MV-4-11 (cell line): ENCODE results near the gene RASGRP2.

Experiments
- DNase-seq: peaks from one replicate; lab custom pipeline; 2025; lab: John Stamatoyannopoulos, UW

Gene RASGRP2

DNA sequence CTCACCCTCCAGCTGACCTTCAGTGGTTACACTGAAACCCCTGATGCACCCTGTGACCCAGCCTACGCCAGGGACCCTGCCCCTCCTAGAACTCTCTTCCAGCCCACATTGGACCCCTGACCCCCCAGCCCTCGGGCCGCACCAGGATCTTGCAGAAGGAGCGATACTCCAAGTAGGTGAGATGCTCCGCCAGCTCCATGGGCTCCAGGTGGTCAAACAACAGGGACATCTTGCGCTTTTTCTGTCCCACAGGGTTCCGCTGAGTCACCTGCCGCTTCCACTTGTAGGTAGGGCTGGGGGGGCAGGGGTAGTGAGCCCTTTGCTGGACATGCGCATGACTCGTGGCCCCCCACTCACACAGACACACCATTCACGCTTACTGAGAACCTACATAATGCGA, 4.1 kb downstream of the RASGRP2 start:
- DNase-seq: no peak

DNA sequence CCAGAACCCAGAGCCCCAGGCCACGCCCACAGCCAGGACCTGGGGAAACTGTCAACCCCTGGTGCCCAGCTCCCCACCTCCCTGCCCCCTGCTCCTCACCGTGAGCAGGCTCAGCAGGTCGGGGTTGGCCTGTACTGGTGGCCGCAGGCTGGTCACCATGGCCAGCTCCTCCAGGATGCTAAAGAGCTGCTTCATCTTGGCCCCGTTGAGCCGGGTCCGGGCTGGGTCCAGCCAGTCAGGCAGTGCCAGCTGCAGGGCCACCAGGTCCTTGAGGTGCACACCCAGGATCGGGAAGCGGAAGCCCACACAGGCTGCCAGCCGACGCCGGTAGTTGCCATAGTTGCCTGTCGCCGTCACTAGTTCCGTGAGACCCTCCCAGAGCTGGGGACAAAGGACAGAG, 7.3 kb downstream of the RASGRP2 start:
- no peak for DNase-seq

DNA sequence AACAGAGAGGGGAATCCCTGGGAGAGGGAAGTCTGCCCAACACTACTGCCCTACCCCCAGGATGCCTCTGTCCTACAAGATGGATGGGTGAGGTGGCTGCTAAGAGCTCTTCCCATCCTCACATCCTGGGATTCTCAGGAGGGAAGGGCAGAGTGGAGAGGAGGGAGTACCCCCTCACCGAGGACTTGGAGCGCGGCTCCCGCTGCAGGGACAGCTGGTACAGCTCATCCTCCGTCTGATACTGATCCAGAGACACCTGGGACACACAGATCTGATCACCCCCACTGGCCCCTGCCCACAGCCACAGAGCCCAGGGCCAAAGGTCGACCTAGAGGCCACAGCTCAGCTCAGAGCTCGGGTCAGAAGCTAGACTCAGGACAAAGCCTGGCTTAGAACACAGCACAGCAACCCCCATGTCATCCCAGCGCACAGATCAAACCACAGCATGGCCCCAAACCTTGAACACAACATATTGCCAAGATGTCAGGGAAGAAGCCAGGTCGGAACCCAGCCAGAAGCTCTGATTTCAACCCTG, 8.2 kb downstream of the RASGRP2 start:
- DNase-seq: no peak

DNA sequence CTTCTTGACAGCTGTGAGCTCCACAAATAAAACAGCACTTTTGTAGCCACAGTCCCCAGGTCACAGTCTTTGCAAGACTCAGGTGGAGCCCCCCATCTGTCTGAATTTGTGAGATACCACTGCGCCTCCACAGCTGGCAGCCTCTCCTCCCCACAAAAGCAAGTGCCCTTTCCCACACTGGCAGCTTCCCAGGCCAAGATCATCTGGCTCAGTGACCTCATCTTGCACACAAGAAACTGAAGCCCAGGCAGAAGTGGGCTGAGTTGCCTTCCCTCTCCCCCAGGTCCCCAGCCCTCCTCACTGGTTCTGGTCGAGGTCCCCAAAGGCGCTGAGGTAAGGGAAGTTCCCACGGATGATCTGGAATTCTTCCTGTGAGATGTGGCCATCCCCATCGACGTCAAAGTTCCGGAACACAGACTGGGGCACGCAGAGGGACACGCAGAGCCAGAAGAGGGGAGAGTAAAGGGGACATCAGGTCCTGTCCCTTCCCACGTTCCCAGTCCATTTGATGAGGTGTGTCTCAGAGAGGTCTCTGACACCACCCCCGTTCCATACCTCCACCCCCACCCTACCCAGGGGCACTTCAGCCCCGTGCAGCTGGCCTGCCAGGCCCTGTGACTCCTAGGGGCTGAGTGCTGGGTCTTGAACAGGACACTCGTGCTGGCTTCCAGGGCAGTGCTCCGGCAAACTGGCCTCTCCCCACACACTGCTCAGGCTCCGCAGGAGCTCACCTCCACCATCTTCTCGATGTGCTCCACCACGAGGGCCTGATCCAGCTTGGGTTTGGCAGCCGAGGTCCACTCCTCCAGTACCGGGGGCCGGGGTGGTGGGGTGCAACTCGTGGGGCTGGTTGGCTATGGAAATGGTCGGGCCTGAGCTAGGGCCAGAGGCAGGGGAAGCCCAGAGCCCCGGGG, 8.9 kb downstream of the RASGRP2 start:
- no peak for DNase-seq

DNA sequence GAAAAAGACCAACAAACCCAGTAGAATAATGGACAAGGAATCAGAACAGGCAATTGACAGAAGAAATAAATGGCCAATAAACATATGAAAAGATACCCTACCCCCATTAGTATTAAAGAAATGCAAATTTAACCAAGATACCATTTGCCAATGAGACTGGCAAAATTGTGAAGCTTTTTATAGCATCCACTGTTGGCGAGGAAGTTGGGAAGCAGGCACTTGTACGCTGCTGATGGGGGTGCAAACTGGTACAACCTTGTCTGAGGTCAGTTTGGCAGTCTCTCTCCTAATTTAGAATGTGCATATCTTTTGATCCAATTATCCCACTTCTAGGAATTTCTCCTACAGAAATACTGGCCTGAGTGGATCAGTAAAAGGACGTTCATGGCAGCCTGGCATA, 12.3 kb downstream of the RASGRP2 start:
- no peak for DNase-seq

DNA sequence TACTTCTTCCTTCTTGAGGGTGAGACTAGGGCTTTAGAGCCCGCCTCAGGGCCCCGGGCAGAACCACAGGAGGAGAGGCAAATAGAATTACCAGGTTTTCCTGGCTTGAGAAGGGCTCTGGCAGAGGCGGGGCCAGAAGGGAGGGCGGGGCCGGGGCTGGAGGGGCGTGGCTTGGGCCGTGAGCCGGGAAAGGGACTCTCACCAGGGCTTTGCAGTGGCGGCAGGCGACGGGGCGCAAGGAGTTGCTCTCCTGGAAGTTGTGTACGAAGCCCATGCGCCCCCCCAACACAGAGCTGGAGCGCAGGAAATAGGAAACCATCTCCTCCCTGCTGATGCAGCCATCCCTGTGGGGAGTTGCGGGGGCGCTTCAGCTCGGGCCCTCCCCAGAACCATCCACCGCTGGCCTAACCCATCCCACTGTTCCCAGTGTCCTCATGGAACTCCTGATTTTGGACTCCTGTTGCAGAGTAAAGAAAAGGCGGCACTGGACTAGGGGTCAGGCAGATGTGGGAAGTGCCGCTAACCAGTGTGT, 14.0 kb downstream of the RASGRP2 start:
- peak; percentile 16 for DNase-seq

DNA sequence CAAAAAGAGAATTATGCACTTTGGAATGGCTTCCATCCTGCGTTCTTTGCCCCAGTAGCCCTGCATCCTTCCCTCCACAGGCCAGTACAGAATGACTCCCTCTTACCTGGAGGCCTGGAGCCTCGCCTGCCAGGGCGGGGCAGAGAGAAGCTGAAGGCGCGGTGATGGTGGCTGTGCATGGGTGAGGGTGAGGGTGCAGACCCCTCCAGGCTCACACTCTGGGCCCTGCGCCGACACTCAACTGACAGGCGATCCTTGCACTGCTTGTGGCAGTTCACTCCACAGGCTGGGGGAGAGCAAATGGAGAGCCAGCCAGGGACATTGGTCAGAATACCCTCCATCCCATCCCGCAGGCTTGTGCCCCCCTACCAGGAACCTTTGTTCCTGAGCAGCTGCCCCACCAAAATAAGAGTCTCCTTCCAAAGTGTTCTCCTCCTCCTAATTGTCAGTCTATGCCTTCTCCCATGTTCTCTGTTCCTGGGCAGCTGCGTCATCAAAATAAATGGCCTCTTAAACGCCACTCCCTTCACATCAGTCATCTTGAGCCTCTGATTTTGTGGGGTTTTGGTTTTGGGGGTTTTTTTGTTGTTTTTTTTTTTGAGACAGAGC, 15.1 kb downstream of the RASGRP2 start:
- DNase-seq: no peak

DNA sequence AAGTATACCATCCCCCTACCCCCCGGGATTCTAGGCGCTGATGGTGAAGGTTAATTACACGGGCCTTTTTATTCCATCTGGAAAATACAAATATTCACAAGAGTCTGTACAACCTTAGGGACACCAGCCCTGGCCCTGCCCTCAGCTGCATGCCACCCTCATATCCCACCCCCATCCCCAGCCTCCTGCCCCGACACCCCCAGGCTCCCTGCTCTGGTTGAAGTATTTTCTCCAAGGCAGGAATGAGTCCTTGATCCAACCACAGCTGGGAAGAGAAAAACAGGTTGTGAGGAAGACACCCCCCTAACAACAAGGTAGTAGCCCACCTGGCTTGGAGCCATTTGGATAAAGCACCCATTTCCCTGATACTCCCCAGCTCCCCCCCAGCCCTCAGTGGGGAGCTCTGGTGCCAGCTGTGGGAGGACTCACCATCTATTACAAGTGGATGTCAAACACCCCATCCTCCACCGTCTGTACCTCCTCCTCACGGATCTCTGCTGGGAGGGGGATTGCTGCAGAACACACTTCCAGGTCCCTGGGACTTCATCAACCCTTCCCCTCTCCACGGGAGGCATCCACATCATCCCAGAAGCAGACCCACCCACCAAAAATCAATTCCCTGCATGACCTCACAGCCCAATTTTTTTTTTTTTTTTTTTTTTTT, 16.9 kb downstream of the RASGRP2 start:
- DNase-seq: no peak

DNA sequence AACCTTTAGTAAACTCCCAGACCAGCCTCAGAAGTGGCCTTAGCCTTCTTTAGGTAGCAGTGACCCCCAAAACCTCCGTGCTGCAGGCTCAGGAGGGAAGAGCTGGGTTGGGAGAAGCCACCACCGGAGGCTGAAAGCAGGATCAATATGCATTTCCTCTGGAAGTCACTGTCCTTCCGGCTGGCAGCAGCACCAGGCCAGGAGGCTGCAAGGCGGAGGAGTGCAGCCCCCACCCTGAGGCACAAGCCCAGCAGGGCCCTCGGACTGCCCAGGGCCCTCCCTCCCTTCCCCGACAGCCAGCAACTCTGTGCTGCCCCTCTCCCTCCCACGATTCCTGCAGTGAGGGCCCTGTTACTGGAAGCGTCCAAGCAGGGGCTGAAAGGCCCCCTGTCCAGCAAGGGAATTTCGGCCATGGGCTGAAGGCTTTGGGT, 17.7 kb downstream of the RASGRP2 start:
- DNase-seq: no peak

DNA sequence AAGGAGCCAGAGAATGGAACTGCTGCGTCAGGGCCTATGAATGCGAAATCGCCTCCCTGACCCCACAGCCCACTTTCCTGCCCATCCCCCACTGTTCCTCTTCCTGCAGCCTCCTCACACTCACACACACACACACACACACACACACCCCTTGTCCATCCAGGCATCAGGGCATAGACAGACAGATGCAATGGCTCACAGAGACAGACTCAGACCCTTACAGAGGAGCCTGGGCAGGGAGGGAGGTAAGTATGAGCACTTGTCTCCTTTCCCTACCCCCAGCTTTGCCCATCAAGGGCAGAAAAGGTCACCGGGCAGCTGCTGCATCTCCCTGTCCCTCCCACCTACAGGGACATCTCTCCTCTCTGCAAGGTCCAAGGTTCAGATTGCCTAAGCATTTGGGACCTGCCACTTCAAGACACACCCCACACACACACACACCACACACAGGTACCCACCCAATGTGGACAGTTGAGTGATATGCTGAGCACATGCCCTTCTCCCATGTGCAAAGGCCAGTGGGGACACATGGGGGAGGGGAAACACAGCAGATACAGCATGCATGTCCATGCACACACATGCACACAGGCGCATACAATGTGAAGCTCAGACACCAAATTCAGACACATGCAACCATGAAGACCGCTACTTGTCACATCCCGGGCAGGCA, 18.9 kb downstream of the RASGRP2 start:
- DNase-seq: no peak

DNA sequence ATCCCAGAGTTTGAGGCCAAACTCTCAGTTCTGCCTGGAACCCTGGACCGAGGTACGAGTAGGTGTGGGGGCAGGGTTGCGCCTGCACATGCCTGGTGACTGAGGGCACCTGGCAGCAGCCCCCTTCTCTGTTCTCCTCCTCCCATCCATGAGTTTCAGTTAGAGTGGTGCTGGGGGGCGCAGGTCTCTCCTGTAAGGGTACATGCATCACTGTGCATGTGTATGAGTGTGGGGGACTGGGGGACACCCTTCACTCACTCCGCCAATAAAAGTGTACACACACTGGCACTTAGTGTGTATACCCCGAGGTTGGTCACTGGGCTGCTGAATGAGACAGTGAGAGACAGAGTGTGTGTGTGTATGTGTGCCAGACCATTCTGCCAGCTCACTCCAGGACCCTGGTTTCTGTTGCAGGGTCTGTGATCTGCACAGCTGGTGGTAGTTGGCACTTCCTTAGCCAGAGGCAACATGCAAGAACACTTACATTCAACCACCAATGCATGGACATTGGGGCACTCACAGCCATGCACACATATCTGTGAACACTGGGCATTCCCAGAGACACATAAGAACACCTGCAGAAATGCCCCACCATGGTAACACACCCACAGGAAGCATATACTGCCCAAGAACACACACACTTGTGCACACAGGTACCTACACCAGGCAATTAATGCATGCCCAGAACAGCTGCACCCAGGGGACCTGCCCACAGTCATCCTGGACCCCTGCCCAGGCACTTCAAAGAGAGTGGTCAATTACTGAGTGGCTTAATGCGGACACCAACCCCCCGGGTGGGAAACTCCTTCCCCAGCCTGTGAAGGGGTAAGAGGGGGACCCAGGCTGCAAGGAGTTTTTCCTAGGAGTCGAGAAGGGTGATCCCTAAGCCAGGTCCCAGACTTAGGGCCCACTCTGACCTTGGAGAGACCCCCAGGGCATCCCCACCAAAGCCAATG, 19.8 kb downstream of the RASGRP2 start:
- no peak for DNase-seq

DNA sequence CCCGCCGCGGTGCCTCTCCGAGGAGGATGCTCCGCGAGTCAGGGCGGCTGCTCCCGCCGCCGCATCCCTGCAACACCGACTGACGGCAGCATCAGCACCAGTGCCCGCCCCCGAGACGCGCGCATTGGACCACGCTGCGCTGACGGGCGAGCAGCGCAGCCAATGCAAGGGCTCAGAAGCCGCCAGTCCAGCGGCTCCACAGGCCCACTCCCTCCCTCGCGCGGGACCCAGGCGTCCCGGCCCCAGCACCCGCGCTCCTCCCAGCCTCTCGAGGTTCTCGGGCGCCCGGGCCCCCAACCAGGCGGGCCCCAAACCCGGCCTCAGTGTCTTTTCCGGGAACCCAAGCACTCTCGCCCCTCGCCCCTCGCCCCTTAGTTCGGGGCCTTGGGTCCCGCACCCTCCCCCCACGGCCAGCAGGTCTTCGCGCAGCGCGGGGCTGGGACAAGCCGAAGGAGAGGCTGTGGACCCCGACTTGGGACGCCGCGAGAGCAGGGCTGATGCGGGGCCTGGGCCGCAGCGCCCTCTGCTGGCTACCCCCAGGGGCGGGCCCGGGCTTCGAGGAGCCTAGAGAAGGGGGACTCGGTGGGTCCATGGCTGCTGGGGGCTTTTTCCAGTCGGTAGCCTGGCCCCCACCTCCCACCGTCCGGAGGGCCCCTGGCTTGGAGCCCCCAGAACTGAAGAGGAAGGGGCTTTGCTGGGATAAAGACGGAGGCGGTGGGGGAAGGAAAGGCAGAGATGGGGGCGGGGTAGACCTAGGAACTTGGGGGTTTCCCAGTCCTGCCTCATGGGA, 20.6 kb downstream of the RASGRP2 start, which contains the start of gene NRXN2:
NRXN2 (minus strand) TSS at position 81 of the 790 bp plus-strand sequence. CDS start 9,498 bp downstream, outside the sequence.
- DNase-seq: peak; percentile 70

DNA sequence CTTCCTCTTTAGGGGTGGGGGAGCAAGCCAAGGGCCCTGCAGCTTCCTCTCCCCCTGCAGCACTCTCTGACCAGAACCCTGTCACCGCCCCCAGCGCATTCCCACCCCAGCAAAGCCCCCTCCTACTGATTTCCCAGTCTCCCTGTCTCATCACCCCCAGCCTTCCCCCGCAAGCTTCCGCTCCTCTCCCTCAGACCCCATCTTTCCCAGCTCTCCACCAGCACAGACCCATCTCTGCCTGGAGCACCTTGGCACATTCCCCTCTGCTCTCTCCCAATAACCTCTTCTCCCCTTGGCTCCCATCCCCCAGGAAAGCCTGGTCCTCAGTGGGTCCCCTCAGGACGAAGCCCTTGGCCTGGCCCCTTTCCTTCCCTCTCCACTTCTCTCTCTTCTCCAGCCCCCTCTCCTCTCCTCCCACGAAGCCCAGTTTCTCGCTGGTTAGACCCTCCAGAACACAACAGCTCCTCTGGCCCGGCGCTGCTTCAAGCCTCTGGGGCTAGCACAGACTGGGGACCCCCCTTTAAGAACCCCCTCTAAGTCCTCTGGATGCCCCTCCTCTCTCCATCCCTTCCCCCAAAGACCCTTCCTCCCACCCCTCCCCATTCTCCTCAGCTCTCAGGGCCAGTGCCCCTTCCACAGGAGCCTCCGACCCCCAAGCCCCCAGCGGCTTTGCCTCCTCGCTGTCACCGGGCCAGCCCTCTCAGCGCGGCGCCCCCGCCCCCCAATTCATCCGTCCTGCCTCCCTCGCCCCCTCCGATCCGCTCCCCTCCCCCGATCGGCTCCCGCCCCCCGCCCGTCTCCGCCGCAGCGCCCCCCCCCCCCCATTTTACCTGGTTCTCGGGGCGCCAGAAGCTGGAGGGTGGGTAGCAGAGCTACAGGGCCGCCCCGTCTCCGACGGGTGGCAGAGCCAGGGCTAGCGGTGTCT, 21.5 kb downstream of the RASGRP2 start:
- DNase-seq: no peak

DNA sequence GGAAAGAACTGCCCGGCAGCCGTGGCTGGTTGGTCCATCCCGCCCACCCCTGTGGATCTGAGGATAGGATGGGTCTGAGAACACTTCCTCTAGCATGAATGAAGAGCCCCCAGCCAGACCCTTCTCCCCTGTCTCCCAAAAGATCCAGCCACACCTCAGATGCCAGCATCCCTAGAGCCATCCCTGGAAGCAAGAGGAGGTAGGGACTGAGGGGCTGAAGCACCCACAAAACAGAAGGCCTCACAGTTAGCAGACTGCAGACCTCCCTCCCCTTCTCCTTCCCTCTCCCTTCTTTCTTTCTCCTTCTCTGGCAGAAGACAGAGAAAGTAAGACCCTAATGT, 22.6 kb downstream of the RASGRP2 start:
- DNase-seq: no peak

DNA sequence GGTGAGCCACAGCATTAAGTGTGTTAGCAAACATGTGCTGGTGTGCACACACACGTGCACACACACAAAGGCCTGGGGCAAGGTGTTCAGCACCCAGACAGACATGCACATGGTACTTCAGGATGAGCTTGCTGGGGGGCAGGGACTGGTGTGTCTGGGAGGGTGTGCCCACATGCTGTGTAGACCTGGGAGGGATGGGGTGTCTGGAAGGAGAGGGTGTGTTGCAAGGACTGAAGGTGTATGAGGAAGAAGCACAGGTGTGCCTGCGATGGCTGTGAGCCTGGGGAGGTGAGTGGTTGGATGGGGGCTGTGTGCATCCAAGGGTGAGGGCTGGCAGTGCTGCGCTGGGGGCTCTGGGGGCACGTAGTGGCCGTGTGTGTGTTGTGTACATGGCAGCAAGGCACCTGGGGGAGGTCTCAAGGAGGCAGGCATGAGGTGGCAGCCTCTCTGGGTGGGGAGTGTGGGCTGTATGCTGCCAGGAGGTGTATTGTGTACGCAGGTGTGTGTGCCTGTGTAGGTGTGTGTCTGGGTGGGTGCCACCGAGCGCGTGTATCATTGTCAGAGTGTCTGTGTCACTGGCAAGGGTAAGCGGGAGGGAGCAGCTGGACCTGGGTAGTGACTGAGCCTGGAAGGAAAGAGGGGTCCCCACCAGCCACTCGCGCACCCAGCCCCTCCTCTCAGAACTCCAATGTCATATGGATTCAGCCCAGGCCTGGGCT, 23.1 kb downstream of the RASGRP2 start:
- no peak for DNase-seq

DNA sequence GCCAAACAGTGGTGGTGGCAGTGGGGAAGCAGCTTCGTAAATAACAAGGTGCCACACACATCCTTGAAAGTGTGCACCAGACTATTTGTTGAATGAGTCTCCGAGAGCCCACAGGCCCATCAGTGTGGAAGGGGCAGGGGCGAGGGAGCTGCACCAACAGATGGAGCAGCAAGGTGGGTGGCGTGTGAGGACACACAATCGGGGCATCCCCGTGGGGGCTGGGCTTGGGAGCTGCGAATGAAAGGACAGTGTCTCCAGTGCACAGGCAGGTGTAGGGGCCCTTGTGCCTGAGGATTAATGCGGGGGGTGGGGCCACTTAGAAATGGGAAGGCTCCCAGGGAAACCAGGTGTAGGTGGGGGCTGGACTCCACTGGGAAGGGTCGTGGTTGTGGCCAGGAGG, 23.8 kb downstream of the RASGRP2 start:
- no peak for DNase-seq

DNA sequence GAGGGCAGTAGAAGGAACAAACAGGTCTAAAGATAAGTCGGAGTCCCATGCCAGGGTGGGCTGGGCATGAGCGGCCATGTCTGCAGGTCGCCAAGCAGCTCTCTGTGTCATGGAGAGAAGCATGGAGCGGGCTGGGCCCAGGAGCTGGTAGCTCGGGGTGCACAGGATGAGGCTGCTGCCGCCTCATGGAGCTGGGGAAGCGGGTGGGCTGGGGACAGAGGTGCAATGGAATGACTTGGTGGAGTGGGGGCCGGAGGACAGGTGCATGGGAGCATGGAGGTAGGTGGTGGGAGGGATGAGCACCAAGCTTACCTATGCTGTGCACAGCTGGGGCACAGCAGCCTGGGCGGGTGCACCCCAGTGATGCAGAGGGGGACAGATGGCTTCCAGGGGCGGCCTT, 24.5 kb downstream of the RASGRP2 start:
- DNase-seq: no peak

DNA sequence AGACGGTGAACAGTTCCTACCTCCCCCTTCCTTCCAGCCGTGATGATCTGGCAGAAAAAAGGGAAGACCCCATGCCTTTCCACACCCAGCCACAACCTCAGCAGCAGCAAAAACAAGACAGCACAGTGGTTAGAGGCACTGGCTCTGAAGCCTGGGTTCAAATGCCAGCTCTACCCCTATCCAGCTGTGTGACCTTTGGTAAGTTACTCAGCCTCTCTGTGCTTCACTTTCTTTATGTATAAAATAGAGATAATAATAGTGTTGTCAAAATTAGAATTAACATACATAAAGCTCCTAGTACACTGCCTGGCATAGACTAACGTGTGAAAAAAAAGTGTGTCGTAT, 25.2 kb downstream of the RASGRP2 start:
- DNase-seq: no peak
